SU-DHL-6 (cell line): ENCODE data around the gene SHC2.

Source experiments
- H2AFZ ChIP-seq: fragments of 200-600 bp; sonication (generic); 2 replicates; pipeline ENCODE4 v1.6.1; 2014; ENCODE audit warnings: low read depth, mild to moderate bottlenecking, moderate library complexity, mixed read lengths, antibody characterized with exemption, low read length; ENCODE audit not compliant: severe bottlenecking
- H3F3A ChIP-seq: fragments of 200-600 bp; shearing (Covaris generic); 2 replicates; pipeline ENCODE4 v1.6.0; 2016; ENCODE audit warnings: antibody characterized with exemption, mild to moderate bottlenecking; ENCODE audit not compliant: insufficient read depth
- H3K27ac ChIP-seq: fragments of 200-600 bp; sonication (generic); 2 replicates; pipeline ENCODE4 v1.5.1; 2016; ENCODE audit warnings: low read depth, mild to moderate bottlenecking, low read length, moderate library complexity, mixed read lengths
- H3K27me3 ChIP-seq: fragments of 200-600 bp; sonication (generic), shearing (Covaris generic); 2 replicates; pipeline ENCODE4 v1.6.0; 2014; ENCODE audit warnings: mild to moderate bottlenecking, low read length
- H3K36me3 ChIP-seq: fragments of 200-600 bp; sonication (generic); 2 replicates; pipeline ENCODE4 v1.6.1; 2014; ENCODE audit warnings: mild to moderate bottlenecking, low read length, mixed read lengths
- H3K4me2 ChIP-seq: fragments of 300-600, 200-600 bp; shearing (Covaris generic), sonication (generic); 2 replicates; pipeline ENCODE4 v1.6.0; 2014; ENCODE audit warnings: low read length, low read depth, mild to moderate bottlenecking; ENCODE audit not compliant: poor library complexity, severe bottlenecking
- H3K4me3 ChIP-seq: fragments of 200-600 bp; sonication (generic); 2 replicates; pipeline ENCODE4 v1.5.1; 2014; ENCODE audit warnings: antibody characterized with exemption, low read length, mild to moderate bottlenecking, mixed read lengths; ENCODE audit not compliant: insufficient read depth, poor library complexity, severe bottlenecking
- H3K79me2 ChIP-seq: fragments of 200-600 bp; sonication (generic); 2 replicates; pipeline ENCODE4 v1.6.1; 2014; ENCODE audit warnings: mild to moderate bottlenecking, low read length, moderate library complexity; ENCODE audit not compliant: insufficient read depth
- H3K9ac ChIP-seq: fragments of 200-600 bp; sonication (generic); 2 replicates; pipeline ENCODE4 v1.7.0; 2014; ENCODE audit warnings: mild to moderate bottlenecking, low read length
- H3K9me2 ChIP-seq: fragments of 200-600 bp; sonication (generic); replicated peaks from 2 replicates; pipeline ENCODE4 v1.6.1; 2014; ENCODE audit warnings: low read length; ENCODE audit not compliant: insufficient read depth
- H3K9me3 ChIP-seq: fragments of 200-600 bp; sonication (generic); 2 replicates; pipeline ENCODE4 v1.6.1; 2014; ENCODE audit warnings: low read length, mixed read lengths; ENCODE audit not compliant: insufficient read depth
- H4K20me1 ChIP-seq: fragments of 200-600 bp; sonication (generic); 2 replicates; pipeline ENCODE4 v1.6.1; 2014; ENCODE audit warnings: low read depth, mild to moderate bottlenecking, antibody characterized with exemption, low read length, moderate library complexity, mixed read lengths
- CTCF ChIP-seq: fragments of 200-600 bp; sonication (generic); IDR thresholded peaks from one replicate; pipeline ENCODE4 v1.5.1; 2017; ENCODE audit warnings: antibody characterized with exemption, mild to moderate bottlenecking, low read length, moderate library complexity; ENCODE audit not compliant: insufficient read depth, poor library complexity, severe bottlenecking
- EZH2phosphoT487 ChIP-seq: fragments of 200-600 bp; sonication (generic), shearing (Covaris generic); conservative IDR thresholded peaks from 2 replicates; pipeline ENCODE4 v1.6.1; 2018; ENCODE audit warnings: mild to moderate bottlenecking, antibody characterized with exemption, low read length, moderate library complexity, mixed read lengths

Gene SHC2

GRCh38 chr19:497869-498510, 37.2 kb upstream of the SHC2 start:
- no peak overlapping the region for H3K9ac ChIP-seq
- no peaks in the 10 kb centered on the region for H3K27me3 ChIP-seq
- H3K36me3 ChIP-seq: no peaks in the 10 kb centered on the region
- H2AFZ ChIP-seq: no peak overlapping the region
- H3K27ac ChIP-seq: no peak overlapping the region
- H3F3A ChIP-seq: no peaks in the 10 kb centered on the region
- H3K9me2 ChIP-seq: no peaks in the 10 kb centered on the region
- H3K4me2 ChIP-seq: no peak overlapping the region
- H4K20me1 ChIP-seq: no peaks in the 10 kb centered on the region
- no peaks in the 10 kb centered on the region for H3K79me2 ChIP-seq
- TF ChIP-seq EZH2phosphoT487 (no peak), CTCF (no peak)
- H3K9me3 ChIP-seq: no peaks in the 10 kb centered on the region
- H3K4me3 ChIP-seq: no peak overlapping the region

- Histone ChIP-seq H3K79me2 (no peaks in the 10 kb centered on the region), H3K4me2 (no peak overlapping the region), H3K36me3 (no peaks in the 10 kb centered on the region), H3K27me3 (no peaks in the 10 kb centered on the region), H2AFZ (no peak overlapping the region), H3F3A (no peaks in the 10 kb centered on the region), H3K9ac (no peak overlapping the region), H3K4me3 (no peak overlapping the region), H4K20me1 (no peaks in the 10 kb centered on the region), H3K9me3 (no peaks in the 10 kb centered on the region), H3K27ac (no peak overlapping the region), H3K9me2 (no peaks in the 10 kb centered on the region)
- no peak for TF ChIP-seq CTCF
- TF ChIP-seq EZH2phosphoT487: no peak
Observed at GRCh38 chr19:497491-497868, 36.6 kb upstream of the SHC2 start.

GRCh38 chr19:496986-497385, 36.2 kb upstream of the SHC2 start:
- no peak overlapping the region for H2AFZ ChIP-seq
- H3K4me3 ChIP-seq: no peak overlapping the region
- H3K27me3 ChIP-seq: no peaks in the 10 kb centered on the region
- H3F3A ChIP-seq: no peaks in the 10 kb centered on the region
- no peak overlapping the region for H3K4me2 ChIP-seq
- H3K79me2 ChIP-seq: no peaks in the 10 kb centered on the region
- no peaks in the 10 kb centered on the region for H4K20me1 ChIP-seq
- no peaks in the 10 kb centered on the region for H3K36me3 ChIP-seq
- TF ChIP-seq CTCF (no peak), EZH2phosphoT487 (no peak)
- no peaks in the 10 kb centered on the region for H3K9me2 ChIP-seq
- no peaks in the 10 kb centered on the region for H3K9me3 ChIP-seq
- no peak overlapping the region for H3K27ac ChIP-seq
- H3K9ac ChIP-seq: no peak overlapping the region
